ENCODE data around the gene PIP5K1C. TPM values are rescaled to one million over a fixed set of nuclear protein-coding genes. Genes with fewer than 3 reads are reported as not detected.

PIP5K1C gene
- total RNA-seq, 1 donor from 2014 or later: 26.5 TPM

DNA sequence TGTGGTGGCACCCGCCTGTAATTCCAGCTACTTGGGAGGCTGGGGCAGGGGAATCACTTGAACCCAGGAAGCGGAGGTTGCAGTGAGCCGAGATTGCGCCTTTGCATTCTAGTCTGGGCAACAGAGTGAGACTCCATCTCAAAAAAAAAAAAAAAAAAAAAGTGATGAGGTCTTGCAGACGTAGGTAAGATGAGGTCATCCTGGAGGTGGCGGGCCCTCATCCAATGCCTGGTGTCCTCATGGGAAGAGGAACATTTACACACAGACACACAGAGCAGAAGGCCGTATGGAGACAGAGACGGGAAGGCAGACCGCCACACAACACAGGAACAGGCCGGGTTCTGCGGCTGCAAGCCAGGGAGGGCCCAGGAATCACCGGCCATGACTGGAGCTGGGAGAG is 78.0 kb downstream of the PIP5K1C start:
- Histone ChIP-seq H3K4me3 (ENCODE audit: low read depth, low read length) (no peak overlapping the region), H3K27me3 (ENCODE audit: control insufficient read depth, insufficient read depth, low read length) (no peaks in the 10 kb centered on the region), H3K36me3 (ENCODE audit: control insufficient read depth, insufficient read depth, low read length) (no peaks in the 10 kb centered on the region)
- TF ChIP-seq, protein P1, sequence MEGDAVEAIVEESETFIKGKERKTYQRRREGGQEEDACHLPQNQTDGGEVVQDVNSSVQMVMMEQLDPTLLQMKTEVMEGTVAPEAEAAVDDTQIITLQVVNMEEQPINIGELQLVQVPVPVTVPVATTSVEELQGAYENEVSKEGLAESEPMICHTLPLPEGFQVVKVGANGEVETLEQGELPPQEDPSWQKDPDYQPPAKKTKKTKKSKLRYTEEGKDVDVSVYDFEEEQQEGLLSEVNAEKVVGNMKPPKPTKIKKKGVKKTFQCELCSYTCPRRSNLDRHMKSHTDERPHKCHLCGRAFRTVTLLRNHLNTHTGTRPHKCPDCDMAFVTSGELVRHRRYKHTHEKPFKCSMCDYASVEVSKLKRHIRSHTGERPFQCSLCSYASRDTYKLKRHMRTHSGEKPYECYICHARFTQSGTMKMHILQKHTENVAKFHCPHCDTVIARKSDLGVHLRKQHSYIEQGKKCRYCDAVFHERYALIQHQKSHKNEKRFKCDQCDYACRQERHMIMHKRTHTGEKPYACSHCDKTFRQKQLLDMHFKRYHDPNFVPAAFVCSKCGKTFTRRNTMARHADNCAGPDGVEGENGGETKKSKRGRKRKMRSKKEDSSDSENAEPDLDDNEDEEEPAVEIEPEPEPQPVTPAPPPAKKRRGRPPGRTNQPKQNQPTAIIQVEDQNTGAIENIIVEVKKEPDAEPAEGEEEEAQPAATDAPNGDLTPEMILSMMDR (IDR thresholded peaks at IDR 0.05; ENCODE audit: insufficient read depth, low read length, poor library complexity, severe bottlenecking): no peak
- no peak for DNase-seq (ENCODE audit: low read depth)

DNA sequence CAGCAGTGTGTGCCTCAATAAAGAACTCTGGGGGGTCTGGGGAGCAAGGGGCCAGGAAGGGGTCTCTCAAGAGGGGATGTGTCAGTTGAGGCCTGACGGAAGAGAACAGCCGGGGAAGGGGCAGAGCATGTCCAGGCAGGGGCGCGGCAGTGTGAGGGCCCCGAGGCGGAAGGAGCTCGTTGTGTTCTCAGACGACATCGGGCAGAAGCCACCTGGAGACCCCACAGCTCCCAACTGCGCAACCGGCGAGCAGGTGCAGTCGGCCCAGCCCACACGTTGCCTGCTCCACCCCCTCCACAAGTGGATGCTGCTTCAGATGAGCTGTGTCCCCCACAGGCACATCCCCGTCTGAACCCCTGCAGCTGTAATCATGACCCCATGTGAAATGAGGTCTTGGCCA is 78.6 kb downstream of the PIP5K1C start:
- no peak overlapping the region for H3K4me3 ChIP-seq (ENCODE audit: low read depth, low read length)
- H3K36me3 ChIP-seq (ENCODE audit: control insufficient read depth, insufficient read depth, low read length): no peaks in the 10 kb centered on the region

DNA sequence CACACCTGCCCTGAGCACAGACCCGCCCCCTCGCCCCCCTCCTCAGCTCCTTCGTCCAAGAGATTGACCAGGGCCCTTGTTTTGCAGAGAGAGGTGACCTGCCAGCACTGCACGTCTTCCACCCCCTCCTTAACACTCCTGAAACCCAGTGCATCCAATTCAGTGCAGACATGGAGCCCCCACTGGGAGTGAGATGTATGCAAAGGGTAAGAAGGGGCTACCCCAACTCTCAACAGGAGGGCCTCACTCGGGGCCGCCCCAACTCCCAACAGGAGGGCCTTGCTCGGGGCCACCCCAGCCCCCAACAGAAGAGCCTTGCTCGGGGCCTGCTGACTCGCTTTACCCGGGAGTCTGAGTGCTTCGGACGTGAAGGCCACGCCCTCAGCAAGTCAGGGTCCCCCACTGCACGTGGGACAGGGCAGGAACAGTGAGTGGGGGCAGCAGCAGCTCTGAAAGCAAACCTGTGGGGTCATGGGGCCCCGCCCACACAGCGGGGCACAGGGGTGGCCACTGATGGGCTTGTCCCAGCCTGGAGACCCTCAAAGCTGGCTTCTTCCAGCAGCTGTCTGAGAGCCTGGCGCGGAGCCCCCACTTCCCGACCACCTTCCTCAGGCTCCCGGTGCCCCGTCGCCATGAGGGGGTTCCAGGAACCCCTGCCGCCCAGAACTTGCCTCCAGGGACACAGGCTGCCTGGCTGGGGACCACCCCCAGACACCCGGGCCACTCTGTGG is 79.3 kb downstream of the PIP5K1C start:
- DNase-seq (ENCODE audit: low read depth): no peak
- Histone ChIP-seq H3K4me3 (ENCODE audit: low read depth, low read length) (no peak overlapping the region), H3K36me3 (ENCODE audit: control insufficient read depth, insufficient read depth, low read length) (no peaks in the 10 kb centered on the region), H3K27me3 (ENCODE audit: control insufficient read depth, insufficient read depth, low read length) (no peaks in the 10 kb centered on the region)
- TF ChIP-seq, protein P1 (IDR thresholded peaks at IDR 0.05; ENCODE audit: insufficient read depth, low read length, poor library complexity, severe bottlenecking): no peak

More for the DNA sequence above, 78.6 kb downstream of the PIP5K1C start:
- H3K27me3 ChIP-seq (ENCODE audit: control insufficient read depth, insufficient read depth, low read length): no peaks in the 10 kb centered on the region
- TF ChIP-seq, protein P1 (IDR thresholded peaks at IDR 0.05; ENCODE audit: insufficient read depth, low read length, poor library complexity, severe bottlenecking): no peak
- DNase-seq (ENCODE audit: low read depth): no peak

DNA sequence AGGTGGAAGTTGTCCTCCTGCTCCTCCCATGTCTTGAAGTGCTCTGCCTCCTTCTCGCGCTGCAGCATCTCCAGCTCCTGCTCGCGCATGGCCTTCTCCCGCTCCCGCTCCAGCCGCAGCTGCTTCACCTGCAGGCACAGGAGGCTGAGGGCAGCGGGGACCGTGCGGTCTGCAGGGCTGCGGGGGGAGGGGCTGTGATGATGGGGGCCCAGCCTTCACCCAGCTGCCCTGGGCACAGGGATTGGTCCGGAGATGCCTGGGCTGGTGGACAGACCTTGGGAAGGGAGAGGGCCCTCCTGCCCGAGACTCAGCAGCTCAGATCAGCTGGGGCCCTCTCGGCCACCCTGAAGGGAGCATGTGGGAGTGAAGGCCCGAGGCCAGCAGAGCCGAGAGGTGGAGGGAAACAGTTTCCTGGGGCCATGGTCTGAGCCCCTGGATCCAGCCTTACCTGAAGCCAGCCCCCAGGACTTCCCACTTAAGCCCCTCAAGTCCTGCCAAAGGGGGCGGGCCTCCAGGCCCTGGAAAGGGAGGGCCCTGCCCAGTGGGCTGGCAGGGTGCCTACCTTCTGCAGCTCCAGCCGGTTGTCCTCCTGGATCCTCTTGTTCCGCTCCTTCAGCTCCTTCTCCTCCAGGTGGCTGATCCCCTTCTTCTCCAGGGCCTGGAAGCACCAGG is 80.0 kb downstream of the PIP5K1C start:
- no peak for DNase-seq (ENCODE audit: low read depth)
- no peaks in the 10 kb centered on the region for H3K36me3 ChIP-seq (ENCODE audit: control insufficient read depth, insufficient read depth, low read length)
- TF ChIP-seq, protein P1 (IDR thresholded peaks at IDR 0.05; ENCODE audit: insufficient read depth, low read length, poor library complexity, severe bottlenecking): no peak
- H3K27me3 ChIP-seq (ENCODE audit: control insufficient read depth, insufficient read depth, low read length): no peaks in the 10 kb centered on the region
- H3K4me3 ChIP-seq (ENCODE audit: low read depth, low read length): no peak overlapping the region

DNA sequence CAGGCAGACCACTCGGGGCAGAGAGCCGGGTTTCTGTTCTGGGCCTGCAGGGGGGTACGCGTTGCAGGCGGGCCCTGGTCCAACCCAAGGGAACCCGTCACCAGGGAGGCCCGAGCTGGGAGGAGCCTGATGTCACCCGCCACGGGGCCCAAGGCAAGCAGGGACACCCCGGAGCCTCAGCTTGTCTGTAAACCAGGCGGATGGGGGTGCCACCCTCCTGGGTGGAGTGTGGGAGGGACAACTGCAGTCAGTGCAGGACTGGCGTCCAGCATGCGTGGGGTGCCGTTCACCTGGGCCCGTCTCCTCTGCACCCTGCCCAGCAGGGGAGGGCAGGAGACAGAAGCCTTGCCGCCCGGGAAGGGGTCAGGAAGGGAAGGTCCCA is 80.6 kb downstream of the PIP5K1C start:
- TF ChIP-seq, protein P1 (IDR thresholded peaks at IDR 0.05; ENCODE audit: insufficient read depth, low read length, poor library complexity, severe bottlenecking): no peak
- no peaks in the 10 kb centered on the region for H3K36me3 ChIP-seq (ENCODE audit: control insufficient read depth, insufficient read depth, low read length)

More for the DNA sequence above, 80.6 kb downstream of the PIP5K1C start:
- no peak overlapping the region for H3K4me3 ChIP-seq (ENCODE audit: low read depth, low read length)
- no peaks in the 10 kb centered on the region for H3K27me3 ChIP-seq (ENCODE audit: control insufficient read depth, insufficient read depth, low read length)
- no peak for DNase-seq (ENCODE audit: low read depth)

All from kidney epithelial cell (primary cell).